GM12892 (cell line): ENCODE data around the gene HSPA1L.

Experiments used
- POLR2A ChIP-seq: IDR thresholded peaks from 2 replicates; pipeline ENCODE4 v1.6.1; 2011; ENCODE audit warnings: low read depth, low read length, control low read depth
- POLR2AphosphoS5 ChIP-seq: IDR thresholded peaks from 2 replicates; pipeline ENCODE4 v1.6.1; 2011; ENCODE audit warnings: low read depth, low read length, control low read depth

DNA sequence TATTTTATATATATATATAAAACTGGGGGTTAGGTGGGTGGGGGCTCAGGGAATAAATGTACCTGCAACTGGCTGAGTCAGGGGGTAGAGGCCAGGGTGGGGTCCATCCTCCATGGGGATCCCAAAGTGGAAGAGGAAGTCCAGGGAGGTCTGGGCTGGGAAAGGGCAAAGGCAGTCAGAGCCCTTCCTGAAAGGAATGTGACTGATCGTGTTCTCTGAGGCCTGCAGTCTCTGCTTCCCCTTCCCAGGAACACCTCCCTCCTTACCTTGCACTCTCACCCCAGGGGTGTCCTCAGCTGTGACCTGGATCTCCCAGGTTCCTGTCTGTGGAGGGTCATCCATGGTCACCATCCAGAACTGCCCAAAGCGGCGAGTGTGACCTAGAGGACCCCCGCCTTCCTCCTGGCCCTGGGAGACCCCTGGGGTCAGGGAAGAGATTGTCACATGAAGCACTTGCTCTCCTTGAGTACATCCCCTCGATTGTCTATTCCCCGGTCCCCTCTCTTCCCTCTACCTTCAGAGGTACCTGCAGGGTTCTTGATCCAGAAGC lies 47.9 kb downstream of the HSPA1L start:
- TF ChIP-seq POLR2A, result no peak
- no peak for TF ChIP-seq POLR2AphosphoS5
